Pulmonary artery endothelial cell (primary cell): ENCODE measurements around the gene EIF1B. TPM values are rescaled to one million over a fixed set of nuclear protein-coding genes. Genes with fewer than 3 reads are reported as not detected.

Experiments
- DNase-seq: peaks from one replicate; pipeline ENCODE4 v3.0.0-alpha.2; 2011; ENCODE audit warnings: low read depth, low spot score
- total RNA-seq: library from RNA; depleted of rRNA; stranded (reverse); fragments of >200 nt; gene quantifications from 2 replicates; pipeline ENCODE4 v1.2.3, GENCODE V29; 2014

The EIF1B gene
- total RNA-seq, 1 donor from 2014 or later: 12.0 TPM

DNA sequence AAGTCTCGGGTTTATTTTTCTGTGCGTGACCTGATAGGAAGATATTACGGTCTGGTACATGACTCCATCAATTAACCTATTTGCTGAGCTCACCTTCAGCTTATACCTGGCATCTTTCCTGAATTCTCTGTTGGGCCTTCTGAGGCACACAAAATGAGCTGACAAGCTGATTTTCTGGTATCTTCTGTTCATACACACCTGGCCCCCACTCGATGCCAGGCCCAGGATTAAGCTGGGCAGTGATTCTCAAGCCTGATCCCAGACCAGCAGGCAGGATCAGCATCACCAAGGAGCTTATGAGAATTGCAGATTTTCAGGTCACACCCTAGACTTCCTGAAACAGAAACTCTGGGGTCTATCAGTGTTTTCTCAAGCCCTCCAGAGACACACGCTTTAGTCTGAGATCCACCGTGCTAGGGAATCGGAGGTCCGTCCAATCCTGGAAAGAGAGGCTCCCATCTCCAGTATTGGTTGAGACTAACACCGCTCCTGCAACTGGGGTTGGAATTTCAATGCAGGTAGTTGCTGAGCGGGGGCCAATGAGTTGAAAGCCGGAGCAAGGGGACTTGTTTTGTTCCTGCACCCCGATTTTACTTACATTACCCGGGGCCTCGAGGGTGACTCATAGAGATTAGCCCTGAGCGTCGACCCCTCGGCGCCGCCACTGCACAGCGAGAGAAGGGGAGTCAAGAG lies 636 bp upstream of the EIF1B start:
- no peak for DNase-seq

DNA sequence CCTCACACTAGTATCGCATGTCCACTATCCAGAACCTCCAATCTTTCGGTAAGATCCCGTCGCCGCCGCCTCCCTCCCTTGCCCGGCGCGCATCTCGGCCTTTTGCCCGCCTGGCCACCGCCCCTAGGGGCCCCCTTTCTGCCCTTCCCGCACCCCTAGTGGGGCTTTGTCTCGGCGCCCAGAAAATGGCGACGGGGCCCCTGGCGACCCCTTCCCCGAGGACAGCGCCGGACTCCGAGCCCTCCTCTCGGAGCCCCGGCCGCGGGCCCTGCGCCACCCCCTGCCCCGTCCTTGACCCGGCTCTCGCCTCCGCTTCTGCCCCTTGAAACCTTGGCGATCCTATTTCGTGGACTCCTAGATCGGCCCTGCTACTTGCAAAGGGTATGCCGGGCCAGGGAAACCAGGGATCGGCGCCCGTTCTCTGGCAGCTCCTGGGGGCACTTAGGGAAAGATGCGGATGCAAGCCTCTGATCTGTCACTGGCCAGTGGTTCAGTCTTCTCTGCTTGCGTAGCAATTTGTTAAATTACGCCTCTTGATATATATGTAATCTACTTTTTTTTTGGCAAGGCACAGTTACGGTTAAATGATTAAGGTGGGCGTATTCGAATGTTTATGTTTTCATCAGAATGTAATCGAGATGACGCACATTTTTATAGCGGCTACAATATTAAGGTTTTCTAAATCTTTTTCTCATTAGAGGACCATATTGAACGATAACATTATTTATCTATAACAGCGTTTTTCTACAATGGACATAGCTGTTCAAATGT lies 603 bp downstream of the EIF1B start:
- DNase-seq: no peak

DNA sequence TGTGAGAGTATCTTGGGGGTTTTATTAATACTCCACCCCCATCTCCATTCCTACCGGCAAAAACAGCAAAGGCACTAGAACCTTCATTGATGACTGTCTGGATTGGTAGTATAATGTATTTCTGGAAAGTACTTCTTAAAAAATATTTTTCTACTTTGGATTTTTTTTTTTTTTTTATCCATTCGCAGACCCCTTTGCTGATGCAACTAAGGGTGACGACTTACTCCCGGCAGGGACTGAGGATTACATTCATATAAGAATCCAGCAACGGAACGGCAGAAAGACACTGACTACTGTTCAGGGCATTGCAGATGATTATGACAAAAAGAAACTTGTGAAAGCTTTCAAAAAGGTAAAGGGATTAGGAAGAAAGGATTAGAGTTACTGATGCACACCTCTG lies 1.2 kb downstream of the EIF1B start:
- no peak for DNase-seq

DNA sequence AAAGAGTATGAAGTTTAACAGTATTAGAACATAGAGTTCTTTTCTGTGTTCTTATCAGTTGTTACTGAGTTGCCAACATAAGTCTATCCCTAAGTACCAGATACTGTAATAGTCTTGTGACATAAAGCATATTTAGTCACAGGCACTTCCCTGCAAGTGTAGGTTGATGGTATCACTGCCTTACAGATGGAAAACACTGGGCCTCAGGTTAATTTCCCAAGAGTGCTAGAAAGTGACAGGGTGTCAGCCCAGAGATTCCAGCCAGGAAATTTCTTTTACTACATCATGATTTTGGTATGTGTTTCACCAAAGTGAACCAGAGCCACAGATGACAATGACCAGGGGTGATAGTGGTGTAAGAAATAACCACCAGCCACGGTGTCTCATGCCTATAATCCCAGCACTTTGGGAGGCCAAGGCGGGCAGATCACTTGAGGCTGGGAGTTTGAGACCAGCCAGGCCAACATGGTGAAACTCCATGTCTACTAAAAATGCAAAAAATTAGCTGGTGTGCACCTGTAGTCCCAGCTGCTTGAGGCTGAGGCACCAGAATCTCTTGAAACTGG lies 3.2 kb downstream of the EIF1B start:
- DNase-seq: no peak

DNA sequence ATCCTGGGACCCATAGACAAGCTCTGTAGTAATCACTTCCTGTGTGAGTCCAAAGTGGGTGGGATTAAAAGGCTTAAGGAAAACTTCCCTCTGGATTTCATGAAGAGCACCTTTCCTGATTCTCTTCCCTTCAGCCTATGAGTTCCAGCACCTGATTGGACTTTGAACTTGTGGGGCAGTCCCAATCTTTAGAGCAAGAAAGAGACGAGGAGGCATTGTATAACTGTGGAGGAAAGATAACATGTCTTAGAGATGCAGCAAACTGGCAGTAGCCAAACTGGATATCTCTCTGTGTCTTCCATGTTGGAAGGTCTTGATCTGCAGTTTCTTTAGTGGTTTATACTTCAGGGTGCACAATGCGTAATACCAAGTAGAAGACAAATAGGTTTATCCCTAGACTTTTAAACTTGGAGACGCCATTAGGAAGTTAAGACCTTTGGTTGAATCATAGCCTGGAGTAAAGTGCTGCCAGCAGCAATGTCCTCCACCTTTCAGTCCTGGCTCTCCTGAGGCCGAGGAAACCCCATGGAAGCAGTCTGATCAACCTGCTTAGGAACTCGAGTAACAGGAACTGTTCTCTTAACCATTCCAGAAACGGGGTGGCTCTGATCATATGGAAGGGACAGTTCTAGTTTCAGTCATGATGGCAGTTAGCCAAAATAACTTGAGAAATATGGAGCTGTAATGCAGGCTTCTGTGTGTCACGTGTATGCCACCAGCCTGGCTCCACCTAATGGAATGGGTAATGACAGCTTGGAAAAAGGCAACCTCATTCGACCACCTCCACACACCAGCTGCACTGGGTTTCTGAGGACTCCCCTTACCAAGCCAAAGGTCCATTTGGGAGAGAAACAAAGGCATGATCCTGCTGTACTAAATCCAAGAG lies 4.7 kb downstream of the EIF1B start:
- DNase-seq: no peak

DNA sequence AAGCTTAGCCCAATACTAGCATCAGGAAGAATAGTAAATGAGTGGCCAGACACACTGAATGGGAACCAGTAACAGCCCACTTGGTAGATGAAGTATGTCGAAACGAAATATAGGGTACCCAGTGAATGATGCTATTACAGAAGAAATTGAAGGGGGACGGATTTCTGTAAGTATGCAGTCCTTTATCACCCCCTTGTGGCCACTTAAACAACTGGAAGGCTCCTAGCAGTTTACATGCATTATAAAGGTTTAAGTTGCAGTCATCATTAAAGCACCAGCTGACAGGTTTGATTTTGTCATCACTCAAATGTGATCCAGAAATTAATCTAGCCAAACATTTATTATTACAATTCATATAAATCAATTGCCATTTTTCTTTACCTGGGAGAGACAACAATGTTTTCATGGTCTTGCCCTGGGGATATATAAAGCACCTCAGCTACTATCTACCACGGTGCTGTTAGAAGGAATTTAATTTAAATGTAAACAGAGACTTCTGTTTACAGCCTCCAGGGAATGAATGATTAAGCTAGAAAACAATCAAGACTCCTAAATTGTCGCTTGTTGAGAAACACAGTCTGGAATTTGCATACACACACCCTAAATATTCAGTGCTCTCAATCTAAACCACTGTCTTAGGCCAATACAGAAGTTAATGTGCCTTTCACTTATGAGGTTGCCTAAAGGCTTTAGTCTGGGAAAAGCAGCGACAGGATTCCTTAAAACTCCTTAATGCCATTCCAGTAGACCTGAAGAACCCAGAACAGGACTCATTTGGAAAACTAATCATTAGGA lies 7.8 kb downstream of the EIF1B start:
- DNase-seq: peak; percentile 45

DNA sequence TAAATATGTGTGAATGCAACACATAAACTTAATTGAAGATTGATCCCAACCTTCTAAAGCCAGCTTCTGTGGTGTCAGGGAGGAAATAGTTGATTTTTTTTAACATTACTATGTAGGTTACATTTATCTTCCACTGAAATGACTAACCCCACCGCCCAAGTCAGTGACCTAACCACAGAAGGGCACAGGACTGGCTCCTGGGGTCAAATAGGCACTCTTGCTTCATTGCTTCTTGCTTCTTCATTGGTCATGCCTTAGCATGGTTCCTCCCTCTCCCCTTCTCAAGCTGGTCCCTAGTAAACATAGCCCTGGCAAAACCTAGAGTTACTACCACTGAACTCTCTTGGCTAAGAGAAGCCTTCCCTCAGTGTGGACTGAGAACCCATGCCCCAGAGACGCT lies 12.3 kb downstream of the EIF1B start:
- DNase-seq: no peak

DNA sequence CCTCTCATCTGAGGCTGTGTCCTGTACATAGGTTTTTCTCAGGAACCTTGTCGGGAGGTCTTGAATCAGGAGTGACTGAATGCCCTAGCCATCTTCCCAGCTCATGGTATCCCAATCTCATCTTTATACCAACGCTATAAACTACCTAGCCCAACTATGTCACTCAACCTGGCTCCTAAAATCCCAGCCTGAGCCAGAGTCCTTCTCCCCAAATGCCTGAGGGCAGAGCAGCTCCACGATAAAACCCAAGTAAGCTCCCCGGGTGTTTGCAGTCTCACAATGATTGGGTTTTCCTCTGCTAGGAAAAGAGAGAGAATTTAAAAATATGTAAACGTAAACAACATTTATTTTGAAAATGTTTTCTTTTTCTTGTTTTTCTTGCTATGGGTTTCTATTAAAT lies 14.4 kb downstream of the EIF1B start:
- DNase-seq: no peak

DNA sequence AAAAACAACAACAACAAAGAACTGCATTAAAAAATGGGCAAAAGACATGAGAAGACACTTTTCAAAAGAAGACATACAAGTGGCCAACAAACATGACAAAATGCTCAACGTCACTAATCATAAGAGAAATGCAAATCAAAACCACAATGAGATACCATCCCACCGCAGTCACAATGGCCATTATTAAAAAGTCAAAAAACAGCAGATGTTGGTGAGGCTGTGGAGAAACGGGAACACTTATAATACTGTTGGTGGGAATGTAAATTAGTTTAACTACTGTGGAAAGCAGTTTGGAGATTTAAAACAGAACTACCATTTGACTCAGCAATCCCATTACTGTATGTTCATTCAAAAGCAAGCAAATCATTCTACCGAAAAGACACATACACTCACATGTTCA lies 15.1 kb downstream of the EIF1B start:
- no peak for DNase-seq

DNA sequence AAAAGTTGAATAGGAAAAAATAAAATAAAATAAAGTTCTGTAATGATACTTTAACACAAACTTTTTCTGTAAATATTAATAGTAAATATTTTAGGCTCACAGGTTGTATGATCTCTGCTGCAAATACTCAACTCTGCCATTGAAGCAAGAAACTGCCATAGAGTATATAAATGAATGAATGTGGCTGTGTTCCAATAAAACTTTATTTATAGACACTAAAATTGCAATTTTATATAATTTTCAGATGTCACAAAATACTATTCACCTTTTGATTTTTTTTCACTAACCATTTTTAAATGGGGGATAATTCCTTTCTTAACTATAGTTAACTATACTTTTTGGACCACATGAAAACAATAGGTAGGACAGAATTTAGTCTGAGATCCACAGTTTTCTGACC lies 16.0 kb downstream of the EIF1B start:
- DNase-seq: no peak

DNA sequence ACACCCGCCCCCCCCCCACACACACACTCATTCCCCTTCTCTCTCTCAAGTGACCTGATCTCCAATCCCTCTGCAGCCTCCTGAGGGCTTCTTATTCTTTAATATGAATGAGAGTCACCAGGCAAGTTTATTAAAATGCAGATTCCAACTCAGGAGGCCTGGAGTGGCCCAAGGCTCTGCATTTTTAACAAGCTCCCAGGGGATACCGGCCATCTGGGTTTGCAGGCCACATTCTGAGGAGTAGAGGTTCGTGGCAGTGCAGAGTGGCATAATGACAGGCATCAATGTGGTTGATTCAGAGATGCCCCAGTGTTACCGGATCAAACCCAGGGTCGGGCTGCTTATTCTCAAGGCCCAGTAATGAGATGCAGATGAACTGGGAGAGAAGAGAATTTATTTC lies 18.9 kb downstream of the EIF1B start:
- DNase-seq: no peak

DNA sequence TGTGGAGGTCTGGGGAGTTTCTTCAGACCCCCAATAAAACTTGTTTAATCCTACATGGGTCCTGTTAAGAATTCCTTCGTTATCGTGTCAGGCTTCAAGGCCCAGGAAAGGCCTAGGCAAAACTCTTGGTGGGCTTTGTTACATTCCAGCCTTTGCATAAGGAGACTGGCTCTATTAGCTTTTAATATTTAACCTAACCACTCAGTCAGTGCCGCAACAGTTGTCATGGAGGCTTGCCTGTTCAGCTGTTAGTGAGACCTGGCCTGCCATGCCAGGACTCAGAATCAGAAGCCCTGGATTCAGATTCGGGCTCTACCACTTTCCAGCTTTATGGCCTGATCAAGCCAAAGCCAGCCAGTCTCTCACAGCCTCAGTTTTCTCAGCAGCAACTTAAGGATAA lies 19.6 kb downstream of the EIF1B start:
- no peak for DNase-seq

DNA sequence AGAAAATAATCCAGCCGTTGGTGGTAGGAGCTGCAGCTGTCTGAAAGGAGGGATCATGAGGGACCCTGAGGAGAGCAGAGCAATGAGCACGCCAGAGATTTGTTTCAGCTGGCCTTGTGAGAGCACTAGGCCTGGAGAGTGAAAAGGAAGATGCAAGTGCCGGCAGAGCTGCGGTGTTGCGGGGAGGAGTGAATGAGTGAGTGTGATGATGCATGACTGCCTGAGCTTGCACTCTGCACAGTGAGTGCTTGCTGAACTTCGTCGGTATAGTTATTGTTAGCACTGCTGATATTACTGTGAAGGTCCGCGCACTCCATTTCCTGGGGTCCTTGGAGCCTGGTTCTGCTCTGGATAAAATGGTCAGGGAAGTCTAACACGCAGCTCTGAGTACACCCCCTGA lies 23.2 kb downstream of the EIF1B start:
- DNase-seq: no peak

DNA sequence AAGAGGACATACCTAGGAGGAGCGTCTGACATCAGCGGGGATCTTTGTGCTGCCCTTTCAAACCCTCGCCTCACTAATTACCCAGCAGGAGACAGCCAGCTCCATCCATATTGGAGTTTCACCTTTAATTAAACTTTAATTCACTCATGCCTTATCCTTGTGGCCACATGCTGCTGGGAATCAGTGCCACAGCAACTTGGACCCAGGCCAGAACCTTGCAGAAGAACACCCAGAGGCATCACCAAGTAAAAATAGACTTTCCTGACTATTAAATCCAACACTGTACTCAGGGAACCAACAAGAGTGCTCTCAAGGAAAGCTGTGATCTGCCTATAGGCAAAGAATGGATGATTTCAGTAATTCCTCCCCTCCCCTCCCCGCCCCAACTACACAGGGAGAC lies 23.9 kb downstream of the EIF1B start:
- DNase-seq: no peak

DNA sequence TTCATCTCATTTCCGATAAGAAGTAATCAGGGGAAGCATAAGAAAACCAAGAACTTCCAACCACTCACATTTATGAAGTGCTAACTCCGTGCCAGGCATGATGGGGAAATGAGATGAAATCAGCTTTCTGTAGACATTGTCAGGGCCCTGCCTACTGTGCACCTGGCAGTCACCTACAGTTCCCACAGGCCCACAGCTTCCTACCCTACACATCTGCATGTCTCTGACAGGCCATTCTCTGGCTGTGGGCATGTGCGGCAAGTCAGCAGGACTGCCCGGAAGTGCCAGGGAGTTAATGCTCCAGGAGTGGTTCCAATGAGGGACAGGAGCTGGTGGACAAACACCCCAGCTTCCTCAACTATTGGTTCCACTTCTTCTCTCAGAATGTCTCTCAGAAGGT lies 24.3 kb downstream of the EIF1B start:
- no peak for DNase-seq

DNA sequence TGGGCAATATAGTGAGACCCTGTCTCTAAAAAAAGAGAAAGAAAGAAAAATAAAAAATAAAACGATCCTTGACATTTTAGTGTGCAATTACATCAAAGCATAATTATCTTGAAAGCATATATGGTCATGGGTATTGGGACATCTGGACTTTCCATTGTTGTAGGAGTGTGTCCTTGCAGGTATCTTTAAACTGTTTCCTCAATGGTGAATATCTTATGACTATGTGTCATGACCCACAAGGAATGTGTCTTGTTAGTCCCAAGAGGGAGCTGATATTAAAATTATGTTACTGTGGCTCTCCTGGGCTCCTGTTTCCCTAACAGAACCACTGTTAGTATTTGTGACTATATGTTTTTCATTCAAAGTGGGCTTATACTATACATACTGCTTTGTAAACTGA lies 26.6 kb downstream of the EIF1B start:
- DNase-seq: no peak

DNA sequence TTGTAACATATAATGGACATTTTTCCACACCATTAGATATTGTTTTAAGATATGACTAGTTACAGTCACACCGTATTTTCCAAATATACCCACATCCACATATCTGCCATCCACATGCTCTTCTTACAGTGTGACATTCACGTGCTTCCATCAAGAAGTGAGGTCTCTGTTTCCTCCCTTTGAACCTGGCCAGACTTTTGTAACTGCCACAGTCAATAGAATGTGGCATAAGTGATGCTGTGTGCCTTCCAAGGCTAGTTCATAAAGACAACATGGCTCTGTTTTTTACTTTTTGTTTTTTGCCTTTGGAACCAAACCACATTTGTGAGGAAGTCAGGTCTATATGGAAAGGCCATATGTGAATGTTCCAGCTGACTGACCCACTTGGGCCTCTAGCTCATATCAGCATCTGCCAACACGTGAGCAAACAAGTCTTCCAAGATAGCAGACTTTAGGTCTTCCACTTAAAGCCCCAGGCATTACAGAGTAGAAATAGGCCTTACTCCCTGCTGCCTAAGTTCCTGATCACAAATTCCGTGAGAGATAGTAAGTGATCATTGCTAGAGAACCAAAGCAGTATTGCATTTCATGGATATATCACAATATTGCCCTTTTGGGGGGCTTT lies 27.1 kb downstream of the EIF1B start:
- DNase-seq: no peak

DNA sequence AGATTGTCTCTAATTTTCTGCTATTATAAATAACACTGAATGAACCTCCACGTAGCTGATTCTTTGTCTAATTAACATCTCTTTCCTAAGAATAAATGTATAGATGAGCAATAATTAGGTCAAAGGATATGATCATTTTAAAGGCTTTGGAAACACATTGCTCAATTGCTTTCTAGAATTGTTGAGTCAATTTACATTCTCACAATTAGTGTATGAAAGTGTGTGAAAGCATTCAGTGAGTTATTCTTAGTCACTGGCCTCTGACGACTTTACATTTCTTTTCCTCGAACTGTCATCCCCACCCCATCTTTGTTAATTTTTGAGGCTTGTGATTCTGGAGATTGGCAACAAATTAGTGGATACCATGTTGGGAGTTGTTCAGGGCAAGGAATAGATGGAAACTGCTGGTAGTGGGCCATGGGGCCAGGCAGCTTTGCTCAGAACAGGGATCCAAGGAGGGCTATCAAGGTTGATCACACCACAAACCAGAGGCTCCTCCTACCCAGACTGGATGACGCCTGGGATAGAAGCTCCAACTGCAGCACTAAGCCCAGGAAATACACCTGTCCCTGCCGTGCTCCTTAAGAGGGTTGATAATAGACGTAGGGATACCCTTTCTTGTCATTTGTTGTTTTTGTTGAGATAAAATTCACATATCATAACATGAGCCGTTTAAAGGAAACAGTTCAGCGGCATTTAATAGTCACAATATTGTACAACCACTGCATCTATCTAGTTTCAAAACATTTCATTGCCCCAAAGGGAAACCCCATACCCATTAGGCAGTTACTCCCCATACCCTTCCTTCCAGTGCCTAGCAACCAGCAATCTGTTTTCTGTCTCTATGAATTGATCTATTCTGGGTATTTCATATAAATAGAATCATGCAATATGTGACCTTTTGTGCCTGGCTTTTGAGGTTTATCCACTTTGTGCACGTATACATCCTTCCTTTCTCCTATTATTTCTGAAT lies 27.9 kb downstream of the EIF1B start:
- DNase-seq: no peak

DNA sequence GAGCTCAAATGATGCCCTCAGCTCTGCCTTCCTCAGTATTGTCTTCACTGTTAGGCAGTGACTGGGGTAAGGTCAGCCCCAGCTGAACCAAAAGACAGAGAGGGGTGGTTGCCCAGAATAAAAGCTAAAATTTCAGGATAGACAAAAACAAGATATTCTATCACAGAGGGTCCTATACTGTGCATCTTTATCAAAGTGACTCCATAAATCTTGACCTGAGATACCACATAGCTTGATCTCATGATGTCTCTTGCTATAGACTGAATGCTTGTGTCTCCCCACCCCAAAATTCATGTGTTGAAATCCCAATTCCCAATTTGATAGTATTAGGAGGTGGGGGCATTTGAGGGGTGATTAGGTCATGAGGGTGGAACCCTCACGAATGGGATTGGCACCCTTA lies 30.4 kb downstream of the EIF1B start:
- no peak for DNase-seq
